Spleen (tissue), 13 donors: ENCODE measurements around the gene C20orf204. TPM values are rescaled to one million over a fixed set of nuclear protein-coding genes. Genes with fewer than 3 reads are reported as not detected.

Experiments
- DNase-seq: peaks from one replicate; pipeline ENCODE4 v3.0.0-alpha.2; 2020
- H3K27ac ChIP-seq, 8 donors: fragments of 200-600 bp; sonication (generic) in 7 of 8; 1 replicate in 4 of 8; 2 replicates in 4 of 8; pipeline versions ENCODE4 v1.5.0 to v1.8.0; 2016 to 2021; ENCODE audit warnings: inconsistent platforms in 4 of 8, mild to moderate bottlenecking in 4 of 8, moderate library complexity in 1 of 8
- H3K27me3 ChIP-seq, 7 donors: fragments of 200-600 bp; sonication (generic) in 6 of 7; replicated peaks in 1 of 7; 1 replicate in 4 of 7; 2 replicates in 3 of 7; pipeline versions ENCODE4 v1.5.0 to v1.8.0; 2016 to 2021; ENCODE audit warnings: inconsistent platforms in 3 of 7, mild to moderate bottlenecking in 1 of 7
- H3K36me3 ChIP-seq, 6 donors: fragments of 200-600 bp; sonication (generic) in 5 of 6; 1 replicate in 4 of 6; 2 replicates in 2 of 6; pipeline versions ENCODE4 v1.5.0 to v1.8.0; 2016 to 2021; ENCODE audit warnings: inconsistent platforms in 2 of 6
- H3K4me1 ChIP-seq, 6 donors: fragments of 200-600 bp; sonication (generic) in 5 of 6; 1 replicate in 3 of 6; 2 replicates in 3 of 6; pipeline versions ENCODE4 v1.5.0 to v1.8.0; 2016 to 2021; ENCODE audit warnings: inconsistent platforms in 3 of 6
- H3K4me3 ChIP-seq, 8 donors: fragments of 200-600 bp; sonication (generic) in 7 of 8; 1 replicate in 4 of 8; 2 replicates in 4 of 8; pipeline versions ENCODE4 v1.5.0 to v1.8.0; 2016 to 2021; ENCODE audit warnings: inconsistent platforms in 4 of 8, mild to moderate bottlenecking in 4 of 8, moderate library complexity in 2 of 8
- H3K9me3 ChIP-seq, 8 donors: fragments of 200-600 bp; sonication (generic) in 7 of 8; 1 replicate in 4 of 8; 2 replicates in 4 of 8; pipeline versions ENCODE4 v1.5.0 to v1.8.0; 2016 to 2021; ENCODE audit warnings: inconsistent platforms in 4 of 8
- POLR2A ChIP-seq, 3 donors: fragments of 450-650 bp; IDR thresholded peaks; one replicate each; pipeline ENCODE4 v1.5.1; 2017; ENCODE audit warnings: antibody characterized with exemption in 3 of 3, mild to moderate bottlenecking in 1 of 3
- POLR2AphosphoS5 ChIP-seq, 3 donors: sonication (generic); formaldehyde crosslinking; IDR thresholded peaks; one replicate each; pipeline ENCODE4 v1.5.1; 2017; ENCODE audit warnings: antibody characterized with exemption in 3 of 3
- WGBS, 5 donors: extraction: QIAGEN DNeasy Blood & Tissue Kit in 3 of 5; methylation state at CpG; one replicate each; pipeline versions ENCODE4 v1.1.5 to v1.1.7; 2013 to 2018; 5-methylcytosine and 5-hydroxymethylcytosine counted together
- intact Hi-C: fragments of 100-400 bp; cut with DNase I; formaldehyde crosslinking; loops from one replicate; pipeline ENCODE4 v1.15.0; 2023; ENCODE audit warnings: low total_unique reads
- long read RNA-seq, 2 donors: transcript quantifications; one replicate each; lab custom pipeline, GENCODE V29; 2026
- polyA plus RNA-seq, 3 donors: library from polyadenylated mRNA; stranded (reverse); fragments of 200-250 nt; gene quantifications; one replicate each; pipeline ENCODE4 v1.2.1, GENCODE V29; 2013
- total RNA-seq, 7 donors: library from RNA; depleted of rRNA in 3 of 7; stranded (reverse); fragments of >200 nt in 3 of 7; fragmentation: NEBNext Ultra II Directional in 4 of 7; extraction: Animal tissue kit (Norgen Biotek cat#: 25700) in 4 of 7; gene quantifications; one replicate each; pipeline versions ENCODE4 v1.1.0 to v1.2.1, GENCODE V29; 2016 to 2021
- TF ChIP-seq, protein P1 (sequence below), 11 experiments: fragments of 200-600 bp in 7 of 11; fragments of 450-650 bp in 4 of 11; sonication (generic) in 4 of 11; IDR thresholded peaks in 8 of 11; conservative IDR thresholded peaks in 3 of 11; 1 replicate in 7 of 11; 2 replicates in 4 of 11; pipeline versions ENCODE4 v1.4.0 to v1.8.0; 2016 to 2021; ENCODE audit warnings: antibody characterized with exemption in 11 of 11, inconsistent platforms in 4 of 11, mild to moderate bottlenecking in 1 of 11
- donor health status: healthy with polysubstance abuse.
- donor health status: DM: no; HTN: no; CAD: no; lungs with moderate emphysema.
- donor health status: DM: no; HTN: no; CAD: no.
- donor health status: Bipolar disorder and iron deficiency.
- donor health status: healthy.
- donor health status: DM: no; HTN: no; CAD: no.
- donor health status: DM: yes; HTN: yes; CAD: no.

Gene C20orf204, protein sequence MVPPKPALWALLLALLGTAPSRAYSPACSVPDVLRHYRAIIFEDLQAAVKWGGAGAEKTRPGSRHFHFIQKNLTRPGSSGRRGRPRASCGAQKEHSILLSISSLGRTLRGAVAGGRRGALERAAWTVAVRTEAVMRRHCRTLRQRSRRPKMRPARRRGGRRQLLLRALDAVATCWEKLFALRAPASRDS
- total RNA-seq: 1 to 10 TPM in 5 of 7 donors, under 1 TPM in 2; 0.85 to 3.4 (median 2.0) TPM
- polyA plus RNA-seq: 1 to 10 TPM; 1.5 to 3.9 (median 1.9) TPM
- long read RNA-seq, donor 1, partial matches to known transcripts: 0 of 2 reads
- long read RNA-seq, donor 1, other reads (novel, unspliced or antisense): 0 of 2 reads
- long read RNA-seq, donor 2: 0 reads

DNA sequence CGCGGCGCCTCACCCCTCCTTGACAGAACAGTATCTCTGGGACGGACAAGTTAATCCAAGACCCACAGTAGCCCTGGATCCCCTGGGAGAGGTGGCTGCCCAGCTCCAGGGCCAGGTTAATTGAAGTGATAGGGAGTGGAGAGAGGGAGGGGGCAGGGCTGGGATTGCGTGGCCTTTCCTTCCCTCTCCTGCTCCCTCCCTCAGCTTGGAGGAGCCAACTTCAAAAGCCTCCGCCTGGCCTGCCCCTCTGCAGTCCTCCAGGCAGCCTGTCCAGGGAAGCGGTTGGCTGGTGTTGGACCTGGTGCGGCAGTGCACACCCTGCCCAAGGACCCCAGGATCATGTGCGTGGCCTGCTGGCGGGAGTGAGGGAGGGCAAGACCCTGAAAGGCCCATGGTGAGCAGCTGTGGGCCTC lies at the start of gene C20orf204:
Gene C20orf204 (plus strand): TSS at position 250 of the 413 bp plus-strand sequence. CDS start 142 bp downstream, at position 392.
- peak within 1 kb of the TSS in 5 of 8 donors; percentile 23 to 71 (median 48) for H3K27ac ChIP-seq
- H3K27me3 ChIP-seq: peaks cover 0 to 47% (median 3%) of the 10 kb centered on the region in 7 donors
- intact Hi-C loops: loop anchor here (10.0 kb wide), 1 partner anchor 51 kb away; the partner anchor contains the start of gene PRPF6
- no peak within 1 kb of the TSS for H3K4me3 ChIP-seq
- peaks cover 19 to 78% (median 55%) of the 10 kb centered on the region in 6 donors for H3K4me1 ChIP-seq
- peaks cover 0 to 48% (median 38%) of the 10 kb centered on the region in 6 donors for H3K36me3 ChIP-seq
- TF ChIP-seq, protein P1, sequence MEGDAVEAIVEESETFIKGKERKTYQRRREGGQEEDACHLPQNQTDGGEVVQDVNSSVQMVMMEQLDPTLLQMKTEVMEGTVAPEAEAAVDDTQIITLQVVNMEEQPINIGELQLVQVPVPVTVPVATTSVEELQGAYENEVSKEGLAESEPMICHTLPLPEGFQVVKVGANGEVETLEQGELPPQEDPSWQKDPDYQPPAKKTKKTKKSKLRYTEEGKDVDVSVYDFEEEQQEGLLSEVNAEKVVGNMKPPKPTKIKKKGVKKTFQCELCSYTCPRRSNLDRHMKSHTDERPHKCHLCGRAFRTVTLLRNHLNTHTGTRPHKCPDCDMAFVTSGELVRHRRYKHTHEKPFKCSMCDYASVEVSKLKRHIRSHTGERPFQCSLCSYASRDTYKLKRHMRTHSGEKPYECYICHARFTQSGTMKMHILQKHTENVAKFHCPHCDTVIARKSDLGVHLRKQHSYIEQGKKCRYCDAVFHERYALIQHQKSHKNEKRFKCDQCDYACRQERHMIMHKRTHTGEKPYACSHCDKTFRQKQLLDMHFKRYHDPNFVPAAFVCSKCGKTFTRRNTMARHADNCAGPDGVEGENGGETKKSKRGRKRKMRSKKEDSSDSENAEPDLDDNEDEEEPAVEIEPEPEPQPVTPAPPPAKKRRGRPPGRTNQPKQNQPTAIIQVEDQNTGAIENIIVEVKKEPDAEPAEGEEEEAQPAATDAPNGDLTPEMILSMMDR (IDR thresholded peaks at IDR 0.05 in 8 of 11, conservative IDR thresholded peaks at IDR 0.05 in 3 of 11): no peak
- peak in 1 of 3 donors; percentile 45 for TF ChIP-seq POLR2AphosphoS5 (IDR thresholded peaks at IDR 0.05)
- no peak for DNase-seq
- no peaks in the 10 kb centered on the region for H3K9me3 ChIP-seq
- 79 to 94% (median 86%) methylated on average over 10 of the region's 10 CpGs for WGBS, 5 donors

DNA sequence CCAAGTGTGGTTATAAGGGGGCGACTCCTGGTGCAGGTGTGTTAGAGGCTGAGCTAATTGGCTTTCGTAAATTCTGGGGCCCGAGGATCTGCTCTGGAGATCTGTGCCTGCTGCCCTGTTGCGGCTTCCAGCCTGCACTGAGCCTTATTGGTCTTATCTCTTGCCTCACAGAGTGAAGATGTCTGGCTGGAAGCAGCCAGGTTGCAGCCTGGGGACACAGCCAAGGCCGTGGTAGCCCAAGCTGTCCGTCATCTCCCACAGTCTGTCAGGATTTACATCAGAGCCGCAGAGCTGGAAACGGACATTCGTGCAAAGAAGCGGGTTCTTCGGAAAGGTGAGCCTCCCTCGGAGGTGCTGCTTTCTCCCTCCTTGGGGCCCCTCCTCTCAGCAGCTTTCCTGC lies 35.1 kb upstream of the C20orf204 start:
- Histone ChIP-seq H3K27ac (no peak overlapping the region), H3K36me3 (peaks cover 2 to 100% (median 100%) of the 10 kb centered on the region in 6 donors), H3K9me3 (no peaks in the 10 kb centered on the region), H3K27me3 (no peaks in the 10 kb centered on the region), H3K4me1 (peaks cover 0 to 11% (median 0%) of the 10 kb centered on the region in 6 donors), H3K4me3 (no peak overlapping the region)
- intact Hi-C loops: no loop called here
- 94 to 97% (median 95%) methylated on average over 12 of the region's 12 CpGs for WGBS, 5 donors
- TF ChIP-seq POLR2AphosphoS5 (IDR thresholded peaks at IDR 0.05) (no peak), POLR2A (IDR thresholded peaks at IDR 0.05) (no peak)
- TF ChIP-seq, protein P1 (IDR thresholded peaks at IDR 0.05 in 8 of 11, conservative IDR thresholded peaks at IDR 0.05 in 3 of 11): no peak
- no peak for DNase-seq

DNA sequence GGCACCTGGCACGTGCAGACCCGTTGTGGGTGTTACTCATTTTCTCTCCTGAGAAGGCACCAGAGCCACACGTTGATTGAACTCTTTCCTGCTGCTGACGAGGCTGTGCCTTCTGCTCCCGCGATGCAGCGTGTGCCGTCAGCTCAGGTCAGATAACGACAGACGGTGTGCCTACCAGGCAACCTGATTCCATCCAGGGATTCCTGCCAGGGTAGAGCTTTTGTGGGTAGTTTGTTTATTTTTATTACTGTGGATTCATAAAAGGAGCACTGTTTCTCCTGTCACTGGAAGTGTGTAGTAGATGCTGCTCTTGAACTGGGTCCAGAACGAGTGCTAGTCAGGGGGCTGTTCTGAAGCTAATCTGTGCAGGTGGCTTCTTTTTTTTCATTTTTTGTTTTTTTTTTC lies 34.4 kb upstream of the C20orf204 start:
- Histone ChIP-seq H3K4me3 (no peak overlapping the region), H3K36me3 (peaks cover 2 to 100% (median 100%) of the 10 kb centered on the region in 6 donors), H3K27ac (no peak overlapping the region), H3K4me1 (peaks cover 0 to 11% (median 0%) of the 10 kb centered on the region in 6 donors), H3K27me3 (no peaks in the 10 kb centered on the region), H3K9me3 (no peaks in the 10 kb centered on the region)
- WGBS, 5 donors: 86 to 91% (median 89%) methylated on average over 9 to 11 of the region's 11 CpGs
- intact Hi-C loops: no loop called here
- no peak for TF ChIP-seq POLR2AphosphoS5 (IDR thresholded peaks at IDR 0.05)
- TF ChIP-seq POLR2A (IDR thresholded peaks at IDR 0.05): no peak
- TF ChIP-seq, protein P1 (IDR thresholded peaks at IDR 0.05 in 8 of 11, conservative IDR thresholded peaks at IDR 0.05 in 3 of 11): no peak
- no peak for DNase-seq
